Measurements from ENCODE around the gene KLF16. TPM values are rescaled to one million over a fixed set of nuclear protein-coding genes. Genes with fewer than 3 reads are reported as not detected.

The KLF16 gene
- total and polyA plus RNA-seq, 9 of the 15 experiments (the other 6 are each of a cell fraction or from before 2014, with no cell fraction given) = 0.04 to 60.4 (median 6.8) TPM

GRCh38 chr19:1884719-1885334, 21.4 kb upstream of the KLF16 start (continued):
- TF ChIP-seq MAX (CRISPR knock-in tag; IDR thresholded peaks at IDR 0.05) (0 out of 2 replicates have a peak, but pooled peaks have one; percentile 20), STAT5A (IDR thresholded peaks at IDR 0.05; ENCODE audit: borderline replicate concordance, low read length) (no peak), HLTF (IDR thresholded peaks at IDR 0.05) (no peak), TFAP4 (CRISPR knock-in tag; IDR thresholded peaks at IDR 0.05; ENCODE audit: borderline replicate concordance) (peak; percentile 7; the same call in 1 of the 2 replicates), TAF1 (IDR thresholded peaks at IDR 0.05; ENCODE audit: control insufficient read depth, extremely low read depth, insufficient read depth, low read length, severe bottlenecking) (peak; percentile 2), SMARCA4 (IDR thresholded peaks at IDR 0.05) (no peak), CHD1 (IDR thresholded peaks at IDR 0.05; ENCODE audit: low read length) (peak; percentile 90), PHF8 (IDR thresholded peaks at IDR 0.05; ENCODE audit: borderline replicate concordance, low read length) (peak; percentile 24; the same call in 1 of the 2 replicates), ARID2 (IDR thresholded peaks at IDR 0.05) (no peak), ZNF146 (CRISPR knock-in tag; IDR thresholded peaks at IDR 0.05; ENCODE audit: unreplicated experiment) (no peak), POLR2G (IDR thresholded peaks at IDR 0.05; ENCODE audit: low read depth, low read length) (peak; percentile 65), RBBP5 (IDR thresholded peaks at IDR 0.05; ENCODE audit: borderline replicate concordance, insufficient read depth, low read length, poor library complexity, severe bottlenecking) (peak; percentile 87), ZFPM2 (CRISPR knock-in tag; IDR thresholded peaks at IDR 0.05) (no peak), AFF4 (CRISPR knock-in tag; IDR thresholded peaks at IDR 0.05) (peak; percentile 55; the same call in 1 of the 2 replicates), CBX5 (IDR thresholded peaks at IDR 0.05; ENCODE audit: borderline replicate concordance, low read depth) (no peak), ZNF551 (CRISPR knock-in tag; IDR thresholded peaks at IDR 0.05) (no peak), SUPT5H (IDR thresholded peaks at IDR 0.05) (no peak), LCOR (CRISPR knock-in tag; IDR thresholded peaks at IDR 0.05) (0 out of 2 replicates have a peak, but pooled peaks have one; percentile 26), RBM22 (IDR thresholded peaks at IDR 0.05; ENCODE audit: low read depth, low read length, poor library complexity, severe bottlenecking) (no peak), ILF3 (IDR thresholded peaks at IDR 0.05; ENCODE audit: borderline replicate concordance) (no peak), ETS1 (conservative IDR thresholded peaks at IDR 0.05; ENCODE audit: control insufficient read depth, low read depth, low read length) (no peak)
